ENCODE results near the gene SOX18.

The SOX18 gene

DNA sequence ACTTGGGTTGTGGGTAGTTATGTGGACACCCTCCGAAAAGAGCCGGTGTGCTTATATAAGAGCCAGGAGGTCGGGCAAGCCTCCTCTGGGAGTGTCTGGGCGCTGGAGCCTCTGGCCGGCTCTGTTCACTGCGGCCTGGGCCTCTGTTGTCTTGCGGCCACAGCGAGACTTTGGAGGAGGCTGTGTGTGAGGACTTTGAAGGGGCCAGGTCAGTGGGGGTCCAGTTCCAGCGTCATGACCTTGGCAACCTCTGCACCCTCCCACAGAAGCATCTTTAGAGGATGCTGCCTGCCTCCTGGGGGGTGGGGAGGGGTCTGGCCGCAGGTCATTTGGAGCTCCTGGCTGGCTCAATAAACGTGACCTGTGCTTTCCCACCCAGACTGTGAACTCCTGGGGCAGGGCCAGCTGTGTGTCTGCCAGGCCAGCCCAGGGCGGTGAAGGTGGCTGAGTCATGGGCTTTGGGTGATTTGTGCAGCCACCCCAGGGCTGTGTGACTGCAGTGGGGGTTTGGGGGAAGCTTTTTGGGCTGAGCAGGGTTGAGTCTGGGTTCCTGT, 14.8 kb upstream of the SOX18 start:
- Histone ChIP-seq H3K36me3 (ENCODE audit: insufficient read depth, low read length) (no peaks in the 10 kb centered on the region), H3K79me2 (ENCODE audit: insufficient read depth, low read length) (peaks cover 15% of the 10 kb centered on the region; the same call in 1 of the 2 replicates), H3K27me3 (ENCODE audit: insufficient read depth, low read length, poor library complexity, severe bottlenecking) (no peaks in the 10 kb centered on the region), H3F3A (ENCODE audit: low read depth) (no peaks in the 10 kb centered on the region), H3K4me1 (ENCODE audit: insufficient read depth, low read length, poor library complexity, severe bottlenecking) (peaks cover 57% of the 10 kb centered on the region), H4K20me1 (ENCODE audit: insufficient read depth, low read length, poor library complexity, severe bottlenecking) (no peaks in the 10 kb centered on the region), H3K9me2 (replicated peaks; ENCODE audit: low read depth, low read length) (no peaks in the 10 kb centered on the region), H3K4me2 (ENCODE audit: low read depth, low read length, poor library complexity, severe bottlenecking) (peak overlapping the region; percentile 83), H2AFZ (ENCODE audit: low read length) (no peak overlapping the region), H3K9ac (ENCODE audit: low read depth, low read length, poor library complexity, severe bottlenecking) (peak overlapping the region; percentile 94), H3K4me3 (ENCODE audit: low read length, poor library complexity, severe bottlenecking) (peak overlapping the region; percentile 95), H3K9me3 (ENCODE audit: insufficient read depth, low read depth, low read length) (no peaks in the 10 kb centered on the region)
- TF ChIP-seq EZH2phosphoT487 (IDR thresholded peaks at IDR 0.05; ENCODE audit: borderline replicate concordance), result no peak
- TF ChIP-seq, protein P1, sequence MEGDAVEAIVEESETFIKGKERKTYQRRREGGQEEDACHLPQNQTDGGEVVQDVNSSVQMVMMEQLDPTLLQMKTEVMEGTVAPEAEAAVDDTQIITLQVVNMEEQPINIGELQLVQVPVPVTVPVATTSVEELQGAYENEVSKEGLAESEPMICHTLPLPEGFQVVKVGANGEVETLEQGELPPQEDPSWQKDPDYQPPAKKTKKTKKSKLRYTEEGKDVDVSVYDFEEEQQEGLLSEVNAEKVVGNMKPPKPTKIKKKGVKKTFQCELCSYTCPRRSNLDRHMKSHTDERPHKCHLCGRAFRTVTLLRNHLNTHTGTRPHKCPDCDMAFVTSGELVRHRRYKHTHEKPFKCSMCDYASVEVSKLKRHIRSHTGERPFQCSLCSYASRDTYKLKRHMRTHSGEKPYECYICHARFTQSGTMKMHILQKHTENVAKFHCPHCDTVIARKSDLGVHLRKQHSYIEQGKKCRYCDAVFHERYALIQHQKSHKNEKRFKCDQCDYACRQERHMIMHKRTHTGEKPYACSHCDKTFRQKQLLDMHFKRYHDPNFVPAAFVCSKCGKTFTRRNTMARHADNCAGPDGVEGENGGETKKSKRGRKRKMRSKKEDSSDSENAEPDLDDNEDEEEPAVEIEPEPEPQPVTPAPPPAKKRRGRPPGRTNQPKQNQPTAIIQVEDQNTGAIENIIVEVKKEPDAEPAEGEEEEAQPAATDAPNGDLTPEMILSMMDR (conservative IDR thresholded peaks at IDR 0.05; ENCODE audit: low read length), result no peak

GRCh38 chr20:64063389-64064144, 14.1 kb upstream of the SOX18 start:
- H3K9me3 ChIP-seq (ENCODE audit: insufficient read depth, low read depth, low read length), result no peaks in the 10 kb centered on the region
- no peaks in the 10 kb centered on the region for H3K9me2 ChIP-seq (replicated peaks; ENCODE audit: low read depth, low read length)
- H4K20me1 ChIP-seq (ENCODE audit: insufficient read depth, low read length, poor library complexity, severe bottlenecking), result no peaks in the 10 kb centered on the region
- peak overlapping the region; percentile 91 for H2AFZ ChIP-seq (ENCODE audit: low read length)
- H3K36me3 ChIP-seq (ENCODE audit: insufficient read depth, low read length), result no peaks in the 10 kb centered on the region
- H3K4me2 ChIP-seq (ENCODE audit: low read depth, low read length, poor library complexity, severe bottlenecking), result peak overlapping the region; percentile 83
- H3K4me3 ChIP-seq (ENCODE audit: low read length, poor library complexity, severe bottlenecking), result peak overlapping the region; percentile 95
- peak overlapping the region; percentile 94 for H3K9ac ChIP-seq (ENCODE audit: low read depth, low read length, poor library complexity, severe bottlenecking)
- H3K79me2 ChIP-seq (ENCODE audit: insufficient read depth, low read length), result peaks cover 15% of the 10 kb centered on the region; the same call in 1 of the 2 replicates
- H3K27me3 ChIP-seq (ENCODE audit: insufficient read depth, low read length, poor library complexity, severe bottlenecking), result no peaks in the 10 kb centered on the region
- H3K4me1 ChIP-seq (ENCODE audit: insufficient read depth, low read length, poor library complexity, severe bottlenecking), result peaks cover 51% of the 10 kb centered on the region
- TF ChIP-seq, protein P1 (conservative IDR thresholded peaks at IDR 0.05; ENCODE audit: low read length), result no peak
- TF ChIP-seq EZH2phosphoT487 (IDR thresholded peaks at IDR 0.05; ENCODE audit: borderline replicate concordance), result no peak
- no peaks in the 10 kb centered on the region for H3F3A ChIP-seq (ENCODE audit: low read depth)

DNA sequence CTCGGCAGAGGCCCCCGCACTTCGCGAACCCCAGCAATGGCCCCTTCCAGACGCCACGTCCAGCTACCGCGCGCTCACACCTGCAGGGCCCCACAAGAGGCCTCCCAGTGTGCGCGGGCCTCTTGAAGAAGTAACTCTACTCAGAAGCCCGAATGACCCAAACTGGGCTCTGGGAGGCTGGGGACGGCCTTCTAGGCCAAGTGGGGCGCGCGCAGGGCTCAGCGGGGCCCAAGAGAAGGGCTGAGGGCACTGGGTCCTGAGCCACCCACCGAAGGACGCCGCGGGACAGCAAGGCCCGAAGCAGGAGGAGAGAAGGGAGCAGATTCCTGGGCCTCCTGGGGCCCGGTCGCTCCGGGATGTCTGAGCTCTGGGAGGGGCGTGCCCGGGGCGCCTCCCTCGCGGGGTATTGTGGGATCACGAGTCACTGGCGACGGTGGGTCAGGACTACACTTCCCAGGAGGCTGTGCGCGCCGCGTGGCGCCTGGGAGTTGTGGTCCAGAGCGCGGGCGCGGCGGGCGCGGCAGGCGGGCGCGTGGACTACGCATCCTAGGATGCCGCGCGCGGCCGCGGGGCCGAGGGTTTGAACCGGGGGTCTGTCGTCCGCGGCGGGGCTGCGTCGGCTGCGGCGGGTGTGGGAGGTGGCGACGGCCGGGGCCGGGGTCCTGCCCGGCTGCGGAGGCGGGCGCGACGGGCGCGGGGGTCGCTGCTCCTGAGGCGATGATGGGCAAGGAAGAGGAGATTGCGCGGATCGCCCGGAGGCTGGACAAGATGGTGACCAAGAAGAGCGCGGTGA, 13.4 kb upstream of the SOX18 start, which contains the start of gene TCEA2:
TSS of gene TCEA2 (plus strand) at position 603 of the 793 bp plus-strand sequence. CDS start at position 718, 115 bp downstream.
- no peaks in the 10 kb centered on the region for H3K9me2 ChIP-seq (replicated peaks; ENCODE audit: low read depth, low read length)
- peak within 1 kb of the TSS; percentile 91 for H2AFZ ChIP-seq (ENCODE audit: low read length)
- TF ChIP-seq EZH2phosphoT487 (IDR thresholded peaks at IDR 0.05; ENCODE audit: borderline replicate concordance), result no peak
- TF ChIP-seq, protein P1 (conservative IDR thresholded peaks at IDR 0.05; ENCODE audit: low read length), result no peak
- H3K79me2 ChIP-seq (ENCODE audit: insufficient read depth, low read length), result peaks cover 15% of the 10 kb centered on the region; the same call in 1 of the 2 replicates
- peak within 1 kb of the TSS; percentile 95 for H3K4me3 ChIP-seq (ENCODE audit: low read length, poor library complexity, severe bottlenecking)
- H3K9me3 ChIP-seq (ENCODE audit: insufficient read depth, low read depth, low read length), result no peaks in the 10 kb centered on the region
- H3K9ac ChIP-seq (ENCODE audit: low read depth, low read length, poor library complexity, severe bottlenecking), result peak within 1 kb of the TSS; percentile 94
- H3F3A ChIP-seq (ENCODE audit: low read depth), result no peaks in the 10 kb centered on the region
- no peaks in the 10 kb centered on the region for H3K27me3 ChIP-seq (ENCODE audit: insufficient read depth, low read length, poor library complexity, severe bottlenecking)
- H4K20me1 ChIP-seq (ENCODE audit: insufficient read depth, low read length, poor library complexity, severe bottlenecking), result no peaks in the 10 kb centered on the region
- peak within 1 kb of the TSS; percentile 83 for H3K4me2 ChIP-seq (ENCODE audit: low read depth, low read length, poor library complexity, severe bottlenecking)
- no peaks in the 10 kb centered on the region for H3K36me3 ChIP-seq (ENCODE audit: insufficient read depth, low read length)
- H3K4me1 ChIP-seq (ENCODE audit: insufficient read depth, low read length, poor library complexity, severe bottlenecking), result peaks cover 44% of the 10 kb centered on the region
